GM18907 (cell line): ENCODE data around the gene TASOR2.

Experiments used
- ATAC-seq: cut with Tn5 transposase; IDR thresholded peaks from one replicate; pipeline ENCODE4 v1.9.1; 2021; ENCODE audit warnings: mild to moderate bottlenecking, moderate library complexity; ENCODE audit not compliant: unreplicated experiment

Gene TASOR2

DNA sequence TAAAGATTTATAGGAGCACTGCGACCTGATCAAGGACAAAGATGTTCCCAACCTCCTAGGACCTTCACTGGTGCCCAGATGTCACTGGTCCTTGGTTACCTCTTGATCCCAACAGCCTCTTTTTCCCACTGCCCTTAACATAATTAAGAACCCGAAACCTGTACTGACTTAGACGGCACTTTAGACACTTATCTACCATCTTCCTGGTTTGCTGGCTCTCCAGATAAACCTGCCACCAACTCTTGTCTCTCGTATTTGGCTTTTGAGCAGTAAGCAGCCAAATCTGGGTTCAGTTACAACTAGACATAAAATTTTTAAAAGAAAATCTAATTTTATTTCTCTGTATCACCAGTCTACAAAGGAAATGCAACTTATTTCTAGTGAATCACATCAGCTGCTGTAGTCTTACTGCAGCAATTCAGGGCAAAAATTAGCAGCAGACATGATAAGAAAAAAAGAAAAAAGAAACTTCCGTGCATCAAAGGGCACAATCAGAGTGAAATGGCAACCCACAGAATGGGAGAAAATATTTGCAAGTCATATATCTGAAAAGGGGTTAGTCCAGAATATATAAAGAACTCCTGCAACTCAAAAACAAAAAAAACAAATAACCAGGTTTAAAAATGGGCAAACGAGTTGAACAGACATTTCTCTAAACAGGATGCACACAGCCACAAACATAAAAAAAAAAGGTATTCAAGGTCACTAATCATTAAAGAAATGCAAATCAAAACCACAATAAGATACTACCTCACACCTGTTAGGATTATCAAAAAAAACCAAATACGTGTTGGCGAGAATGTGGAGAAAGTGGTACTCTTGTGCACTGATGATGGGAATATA is 27.7 kb upstream of the TASOR2 start:
- ATAC-seq, result no peak

DNA sequence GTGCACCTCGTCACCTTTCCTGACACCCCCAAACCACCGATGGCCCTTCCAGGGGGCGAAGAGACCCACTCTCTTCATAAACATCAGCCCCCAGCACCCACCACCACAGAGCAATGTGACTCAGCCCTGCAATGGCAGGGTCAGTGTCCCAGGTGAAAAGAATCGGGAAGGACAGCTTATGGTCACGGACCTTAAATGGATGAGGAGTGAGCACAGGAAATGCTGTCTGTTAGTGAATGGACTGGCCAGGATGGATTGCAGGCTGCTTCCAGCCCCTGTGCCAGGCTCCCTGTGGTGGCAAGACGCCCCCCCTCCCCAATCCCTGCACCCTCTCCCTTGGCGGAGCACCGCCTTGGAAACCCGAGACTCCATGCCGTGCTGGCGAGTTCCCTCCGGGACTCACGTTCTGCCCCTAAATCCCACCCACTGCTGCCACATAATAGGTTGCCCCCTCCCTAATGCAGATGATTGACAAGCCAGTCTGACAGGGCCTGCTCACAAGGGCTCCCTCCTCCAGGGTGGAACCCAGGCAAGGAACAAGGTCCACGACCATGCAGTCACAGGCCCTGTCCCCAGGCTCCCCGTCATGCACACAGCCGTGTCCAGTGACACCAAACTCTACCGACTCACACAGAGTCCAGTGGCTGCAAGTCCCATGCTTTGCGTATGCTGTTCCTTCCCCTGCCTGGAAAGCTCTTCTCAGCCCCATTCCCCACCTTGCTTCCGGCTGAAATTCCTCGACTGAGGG is 25.6 kb upstream of the TASOR2 start:
- no peak for ATAC-seq

- ATAC-seq, result peak; percentile 72
These were observed 24.7 kb upstream of the TASOR2 start for GRCh38 chr10:5659702-5660528.

DNA sequence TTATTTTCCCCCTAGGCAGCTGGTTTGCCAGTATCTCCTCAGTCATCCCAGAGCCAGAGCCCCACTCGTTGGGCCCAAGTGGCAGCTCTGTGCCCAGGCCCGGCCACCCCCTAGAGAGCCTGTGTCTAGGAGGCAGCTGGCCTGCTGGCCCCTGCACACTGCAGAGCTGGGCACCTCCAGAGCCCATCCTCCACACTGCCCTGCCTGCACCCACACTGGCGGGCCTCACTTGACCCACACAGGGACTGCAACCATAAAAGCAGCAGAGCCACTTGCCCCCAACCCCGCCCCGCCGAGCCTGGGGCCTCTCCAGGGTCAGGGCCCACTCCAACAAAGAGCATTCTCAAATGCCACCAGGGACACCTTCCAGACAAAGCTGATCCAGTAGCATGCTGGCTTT is 23.6 kb upstream of the TASOR2 start:
- ATAC-seq, result no peak

DNA sequence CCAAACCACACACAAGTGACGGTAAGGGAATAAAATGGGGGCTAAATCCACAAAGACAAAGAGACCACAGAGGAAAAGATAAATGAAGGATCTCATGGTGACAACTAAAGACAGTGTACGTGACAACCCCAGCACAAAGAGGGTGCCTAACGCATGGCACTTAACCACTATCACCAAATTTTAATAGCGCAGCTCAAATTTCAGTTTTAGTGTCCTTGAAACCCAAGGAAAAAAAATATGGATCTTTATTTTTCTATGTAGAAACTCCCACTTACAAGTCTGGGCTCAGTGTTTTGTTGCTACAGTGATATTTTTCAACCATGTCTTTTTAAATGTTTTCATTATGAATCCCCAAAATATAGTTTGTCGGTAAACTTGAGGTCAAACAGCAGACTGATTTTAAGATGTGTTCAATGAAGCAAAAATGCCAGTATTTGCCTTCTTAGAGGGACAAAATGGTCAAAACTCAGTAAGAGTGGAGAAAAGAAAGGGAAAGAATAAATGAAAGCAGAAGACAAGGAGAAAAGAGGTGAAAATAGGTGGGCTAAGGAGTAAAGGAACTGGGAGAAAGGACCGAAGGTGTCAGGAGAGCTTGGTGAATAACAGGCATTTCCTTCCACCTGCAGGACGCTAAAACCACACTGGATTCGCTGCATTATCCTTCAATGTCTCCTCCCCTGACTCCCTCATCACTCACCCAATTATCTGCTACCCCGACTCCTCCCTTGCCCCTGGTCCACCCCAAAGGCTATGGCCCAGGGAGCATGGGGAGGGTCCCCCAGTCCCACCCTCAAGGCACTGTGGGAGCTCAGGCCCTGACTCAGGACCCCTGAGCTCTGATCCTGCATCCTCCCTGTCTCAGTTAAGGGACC is 21.7 kb upstream of the TASOR2 start:
- ATAC-seq, result no peak

DNA sequence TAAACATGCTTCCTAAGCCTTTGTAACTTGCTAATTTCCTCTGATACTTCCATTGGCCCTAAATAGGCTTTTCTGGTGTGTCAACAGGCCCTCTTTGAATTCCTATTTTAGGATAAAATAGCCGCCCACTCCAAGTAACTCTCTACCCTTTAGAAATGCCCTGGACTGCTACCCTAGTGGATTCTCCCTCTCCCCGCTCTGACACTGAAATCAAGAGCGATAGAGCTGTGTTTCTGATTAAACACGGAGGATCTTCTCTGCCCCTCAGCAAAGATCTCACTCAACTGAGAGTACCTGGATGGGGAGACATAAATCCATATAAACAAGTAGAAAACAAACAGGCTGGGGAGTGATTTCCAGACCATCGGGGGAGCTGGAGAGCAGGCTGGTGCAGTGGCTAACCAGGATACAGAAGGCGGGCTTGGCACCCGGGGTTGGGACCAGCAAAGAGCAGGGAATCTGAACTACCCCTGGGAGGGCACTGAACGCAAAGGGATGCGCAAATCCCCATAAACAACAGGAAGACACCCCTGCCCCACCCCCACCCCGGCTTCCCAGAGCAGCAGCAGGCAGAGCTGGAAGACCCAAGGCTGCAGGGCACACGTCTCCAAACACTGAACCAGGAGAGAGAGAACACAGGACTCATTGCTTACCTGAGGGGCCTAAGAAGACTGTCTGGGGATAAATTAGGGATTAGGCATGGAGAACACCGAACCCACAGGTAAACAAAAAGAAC is 20.8 kb upstream of the TASOR2 start:
- no peak for ATAC-seq

DNA sequence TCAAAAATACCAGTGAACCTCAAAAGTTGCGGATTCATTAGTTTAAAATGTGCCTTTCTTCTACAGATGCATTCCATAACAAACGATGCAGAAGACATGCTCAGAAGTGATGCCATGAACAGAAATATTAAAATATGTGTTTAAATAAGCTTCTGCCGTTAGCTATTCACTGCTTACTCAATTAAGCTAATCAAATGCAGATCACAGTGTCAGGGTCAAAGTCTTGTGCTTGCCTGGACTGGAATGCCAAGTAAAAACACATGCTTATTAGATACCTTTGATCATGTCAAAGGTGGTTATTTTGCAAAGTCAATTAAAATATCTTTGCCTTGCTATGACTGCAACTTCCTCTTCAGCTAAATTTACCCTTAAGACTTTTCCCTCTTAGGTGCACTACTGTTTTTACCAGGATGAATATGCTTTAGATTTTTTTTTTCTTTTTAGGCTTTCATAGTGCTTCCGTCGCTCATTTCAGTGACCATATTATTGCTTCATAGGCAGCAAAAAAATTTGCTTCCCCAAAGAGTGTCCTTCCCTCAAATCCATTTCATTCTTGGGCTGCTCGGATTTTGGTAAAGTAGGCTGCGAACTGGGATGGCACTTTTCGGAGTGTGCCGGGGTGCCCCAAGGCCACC is 19.1 kb upstream of the TASOR2 start:
- no peak for ATAC-seq

- ATAC-seq, result peak; percentile 59
These were observed 18.4 kb upstream of the TASOR2 start, which contains the start of gene ASB13 for GRCh38 chr10:5666008-5666840. Gene ASB13 (minus strand): TSS chr10:5666595. CDS start chr10:5666551, 44 bp downstream.

DNA sequence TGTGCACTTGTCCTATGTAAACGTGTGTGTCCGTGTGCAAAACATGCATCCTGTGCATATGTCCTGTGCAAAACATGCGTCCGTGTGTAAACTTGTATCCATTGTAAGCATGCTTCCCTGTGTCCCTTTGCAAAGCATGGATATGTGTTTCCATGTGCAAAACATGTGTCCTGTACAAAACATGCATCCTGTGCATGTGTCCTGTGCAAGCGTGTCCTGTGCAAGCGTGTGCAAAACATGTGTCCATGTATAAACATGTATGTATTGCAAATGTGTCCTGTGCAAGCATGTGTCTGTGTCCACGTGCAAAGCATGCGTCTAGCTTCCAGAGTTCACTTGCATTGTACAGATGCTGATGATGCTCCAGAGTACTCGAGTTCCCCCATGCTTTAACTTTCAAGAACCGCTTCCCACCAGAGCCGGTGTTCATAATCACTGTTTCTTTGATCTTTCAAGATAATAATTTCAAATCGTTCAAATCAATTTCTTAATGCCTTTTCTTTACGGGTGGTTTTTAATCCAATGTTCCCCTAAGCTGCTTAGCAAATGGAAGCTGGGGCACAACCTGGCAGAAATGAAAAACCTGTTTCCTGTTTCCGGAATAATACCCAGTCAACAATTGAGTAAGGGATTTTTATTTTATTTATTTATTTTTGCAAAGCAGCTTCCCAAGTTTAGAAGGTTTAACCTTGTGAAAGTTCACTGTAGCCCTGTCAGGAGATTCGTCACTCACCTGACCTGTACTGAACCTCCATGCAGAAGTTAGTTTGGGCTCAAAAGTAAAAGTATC is 17.6 kb upstream of the TASOR2 start:
- ATAC-seq, result no peak

GRCh38 chr10:5668429-5668828 is 16.2 kb upstream of the TASOR2 start:
- no peak for ATAC-seq

DNA sequence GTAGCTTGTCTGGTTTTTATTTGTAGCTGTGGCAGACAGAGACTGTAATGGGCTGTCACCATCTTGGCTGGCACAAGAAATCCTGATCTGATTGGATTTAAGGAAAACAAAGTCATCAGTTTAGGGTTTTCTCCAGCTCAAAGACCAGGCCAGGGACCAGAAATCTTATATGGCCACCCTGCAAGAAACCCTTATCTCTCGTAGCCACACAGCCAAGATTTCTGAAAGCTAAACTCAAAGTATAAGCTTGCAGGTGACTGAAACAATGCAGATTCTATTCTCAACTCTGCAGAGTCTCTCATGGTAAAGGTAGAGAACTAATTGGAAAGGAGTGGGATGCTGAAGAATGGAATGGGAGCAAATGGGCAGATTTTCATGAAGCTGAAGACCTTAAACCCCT is 15.0 kb upstream of the TASOR2 start:
- no peak for ATAC-seq

- no peak for ATAC-seq
These were observed 13.8 kb upstream of the TASOR2 start for GRCh38 chr10:5670662-5671375.

DNA sequence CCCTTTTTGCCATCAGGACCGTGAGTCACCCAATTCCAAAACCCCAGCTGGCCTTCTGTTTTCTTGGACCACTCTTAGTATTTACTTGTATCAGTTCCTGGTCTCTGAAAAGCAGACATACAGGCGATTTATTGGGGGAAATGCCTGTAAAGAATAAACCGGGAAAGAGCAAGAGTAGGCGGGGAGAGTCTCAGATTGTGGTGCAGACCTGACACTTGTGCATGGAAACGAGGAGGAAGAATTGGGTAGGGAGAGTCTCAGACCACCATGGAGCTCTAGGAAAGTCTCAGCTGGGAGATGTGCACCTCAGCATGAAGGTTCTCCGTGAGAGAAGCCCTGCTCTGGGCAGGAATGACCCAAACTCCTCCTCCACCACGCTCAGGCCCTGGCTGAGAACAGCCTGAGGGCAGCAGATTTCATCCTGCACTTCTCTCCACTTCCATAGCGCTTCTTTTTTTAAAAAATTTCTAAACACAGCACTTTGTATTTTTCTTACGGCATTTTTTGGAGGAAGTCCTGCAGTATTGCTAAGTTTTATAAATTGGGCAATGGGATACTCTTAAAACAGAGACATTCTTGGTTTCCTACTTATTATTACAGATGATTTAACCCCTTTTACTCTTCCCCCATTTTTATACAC is 6.1 kb upstream of the TASOR2 start:
- no peak for ATAC-seq

DNA sequence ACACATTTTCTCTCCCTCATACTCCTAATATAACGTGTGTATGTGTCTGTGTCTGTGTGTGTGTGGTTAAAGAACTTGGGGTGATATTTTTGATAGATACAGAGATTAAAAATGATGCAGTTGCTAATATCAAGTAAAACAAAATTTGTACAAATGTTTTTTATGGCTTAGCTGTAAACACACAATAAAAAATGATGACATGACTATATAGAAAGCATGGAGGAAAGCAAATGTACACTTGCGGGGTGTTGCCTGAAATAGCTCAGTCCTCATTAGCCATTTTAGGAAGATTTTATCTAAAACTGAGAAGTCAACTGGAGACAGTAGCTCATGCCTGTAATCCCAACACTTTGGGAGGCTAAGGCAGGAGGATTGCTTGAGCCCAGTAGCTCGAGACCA is 5.6 kb upstream of the TASOR2 start:
- no peak for ATAC-seq

DNA sequence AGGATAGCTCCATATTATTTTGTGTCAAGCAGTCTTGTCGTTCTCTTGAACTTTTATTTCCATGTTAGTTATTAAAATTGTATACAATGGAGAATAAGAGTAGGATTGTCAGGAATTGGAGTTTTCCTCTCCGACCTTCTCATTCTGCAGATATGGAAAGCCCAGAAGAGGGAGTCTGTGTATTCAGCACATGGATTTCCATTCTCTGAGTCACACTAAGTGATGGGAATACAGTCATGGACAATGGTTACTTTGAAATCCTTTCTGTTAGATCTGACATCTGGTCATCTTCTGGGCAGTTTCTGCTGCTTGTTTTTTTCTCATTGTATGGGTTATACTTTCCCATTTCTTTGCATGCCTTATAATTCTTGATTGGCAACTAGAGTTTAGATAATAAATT is 5.0 kb upstream of the TASOR2 start:
- ATAC-seq, result no peak

- no peak for ATAC-seq
These were observed 2.7 kb upstream of the TASOR2 start for GRCh38 chr10:5681930-5682329.
